MM.1S (cell line): Measurements from ENCODE around the gene BCHE.

Experiments
- DNase-seq: peaks from one replicate; pipeline ENCODE4 v3.0.0-alpha.2; 2015
- H2AFZ ChIP-seq: fragments of 300-600 bp; sonication (generic); 2 replicates; pipeline ENCODE4 v1.6.0; 2016; ENCODE audit warnings: antibody characterized with exemption, low read length
- H3F3A ChIP-seq: fragments of 300-600 bp; sonication (generic); 2 replicates; pipeline ENCODE4 v1.6.1; 2016; ENCODE audit warnings: mild to moderate bottlenecking, antibody characterized with exemption, low read length, moderate library complexity, mixed read lengths; ENCODE audit not compliant: insufficient read depth
- H3K27ac ChIP-seq: fragments of 300-600 bp; sonication (generic); 2 replicates; pipeline ENCODE4 v1.5.1; 2016; ENCODE audit warnings: mild to moderate bottlenecking, low read length
- H3K27me3 ChIP-seq: fragments of 300-600 bp; sonication (generic); replicated peaks from 2 replicates; pipeline ENCODE4 v1.6.0; 2016; ENCODE audit warnings: low read length; ENCODE audit not compliant: insufficient read depth
- H3K36me3 ChIP-seq: fragments of 300-600 bp; sonication (generic); replicated peaks from 2 replicates; pipeline ENCODE4 v1.6.1; 2016; ENCODE audit warnings: mild to moderate bottlenecking, low read length, mixed read lengths; ENCODE audit not compliant: insufficient read depth
- H3K4me1 ChIP-seq: fragments of 300-600 bp; sonication (generic); 2 replicates; pipeline ENCODE4 v1.6.1; 2016; ENCODE audit warnings: low read length, mixed read lengths
- H3K4me2 ChIP-seq: fragments of 300-600 bp; sonication (generic); 2 replicates; pipeline ENCODE4 v1.6.0; 2016; ENCODE audit warnings: low read depth, low read length
- H3K4me3 ChIP-seq: fragments of 300-600 bp; sonication (generic); 2 replicates; pipeline ENCODE4 v1.5.1; 2016; ENCODE audit warnings: low read length, mixed read lengths
- H3K79me2 ChIP-seq: fragments of 300-600 bp; sonication (generic); 2 replicates; pipeline ENCODE4 v1.6.1; 2016; ENCODE audit warnings: mixed run types, low read length, mixed read lengths
- H3K9ac ChIP-seq: fragments of 300-600 bp; sonication (generic); 2 replicates; pipeline ENCODE4 v1.6.1; 2016; ENCODE audit warnings: low read length, mixed read lengths
- H3K9me2 ChIP-seq: fragments of 300-600 bp; sonication (generic); replicated peaks from 2 replicates; pipeline ENCODE4 v1.6.1; 2016; ENCODE audit warnings: mild to moderate bottlenecking, low read length, mixed read lengths; ENCODE audit not compliant: insufficient read depth
- H3K9me3 ChIP-seq: fragments of 300-600 bp; sonication (generic); replicated peaks from 2 replicates; pipeline ENCODE4 v1.6.1; 2016; ENCODE audit warnings: mild to moderate bottlenecking, low read length, mixed read lengths; ENCODE audit not compliant: insufficient read depth
- H4K20me1 ChIP-seq: fragments of 300-600 bp; sonication (generic); 2 replicates; pipeline ENCODE4 v1.6.1; 2016; ENCODE audit warnings: mild to moderate bottlenecking, low read length, moderate library complexity, mixed read lengths; ENCODE audit not compliant: insufficient read depth
- CTCF ChIP-seq: fragments of 300-600 bp; sonication (generic); IDR thresholded peaks from 2 replicates; pipeline ENCODE4 v1.5.1; 2016; ENCODE audit warnings: antibody characterized with exemption, low read length, mixed read lengths
- EZH2 ChIP-seq: fragments of 300-600 bp; sonication (generic); optimal IDR thresholded peaks from 2 replicates; pipeline ENCODE3; 2017; ENCODE audit warnings: low read depth, mild to moderate bottlenecking, antibody characterized with exemption, low read length, mixed read lengths
- EZH2phosphoT487 ChIP-seq: fragments of 300-600 bp; sonication (generic); IDR thresholded peaks from 2 replicates; pipeline ENCODE4 v1.6.1; 2018; ENCODE audit warnings: antibody characterized with exemption, low read length

BCHE gene

GRCh38 chr3:165855581-165855980 is 18.4 kb upstream of the BCHE start:
- no peaks in the 10 kb centered on the region for H3K27me3 ChIP-seq
- no peak overlapping the region for H3K27ac ChIP-seq
- no peaks in the 10 kb centered on the region for H3K36me3 ChIP-seq
- no peaks in the 10 kb centered on the region for H3K9me3 ChIP-seq
- TF ChIP-seq CTCF (no peak), EZH2 (no peak), EZH2phosphoT487 (no peak)
- H3K79me2 ChIP-seq, result no peaks in the 10 kb centered on the region
- no peak overlapping the region for H2AFZ ChIP-seq
- no peaks in the 10 kb centered on the region for H3F3A ChIP-seq
- no peak overlapping the region for H3K9ac ChIP-seq
- H4K20me1 ChIP-seq, result no peaks in the 10 kb centered on the region
- H3K4me3 ChIP-seq, result no peak overlapping the region
- H3K9me2 ChIP-seq, result no peaks in the 10 kb centered on the region
- H3K4me1 ChIP-seq, result no peaks in the 10 kb centered on the region
- H3K4me2 ChIP-seq, result no peak overlapping the region
- no peak for DNase-seq

GRCh38 chr3:165854696-165855095 is 17.5 kb upstream of the BCHE start:
- TF ChIP-seq EZH2phosphoT487 (no peak), CTCF (peak; percentile 75)
- H4K20me1 ChIP-seq, result no peaks in the 10 kb centered on the region
- H3K27me3 ChIP-seq, result no peaks in the 10 kb centered on the region
- no peaks in the 10 kb centered on the region for H3K9me3 ChIP-seq
- H3F3A ChIP-seq, result no peaks in the 10 kb centered on the region
- H3K4me3 ChIP-seq, result no peak overlapping the region
- no peak overlapping the region for H3K27ac ChIP-seq
- no peaks in the 10 kb centered on the region for H3K79me2 ChIP-seq
- no peak overlapping the region for H3K4me2 ChIP-seq
- no peak overlapping the region for H2AFZ ChIP-seq
- no peaks in the 10 kb centered on the region for H3K4me1 ChIP-seq
- H3K9me2 ChIP-seq, result no peaks in the 10 kb centered on the region
- H3K9ac ChIP-seq, result no peak overlapping the region
- H3K36me3 ChIP-seq, result no peaks in the 10 kb centered on the region
- peak; percentile 64 for DNase-seq

GRCh38 chr3:165852711-165853110 is 15.5 kb upstream of the BCHE start:
- H3K9me3 ChIP-seq, result no peaks in the 10 kb centered on the region
- no peaks in the 10 kb centered on the region for H3K9me2 ChIP-seq
- H3K79me2 ChIP-seq, result no peaks in the 10 kb centered on the region
- no peaks in the 10 kb centered on the region for H3K27me3 ChIP-seq
- H3K4me3 ChIP-seq, result no peak overlapping the region
- no peaks in the 10 kb centered on the region for H4K20me1 ChIP-seq
- DNase-seq, result no peak
- no peaks in the 10 kb centered on the region for H3F3A ChIP-seq
- H3K4me1 ChIP-seq, result no peaks in the 10 kb centered on the region
- H3K4me2 ChIP-seq, result no peak overlapping the region
- H3K9ac ChIP-seq, result no peak overlapping the region
- TF ChIP-seq CTCF (no peak), EZH2phosphoT487 (no peak), EZH2 (no peak)
- no peak overlapping the region for H3K27ac ChIP-seq
- H3K36me3 ChIP-seq, result no peaks in the 10 kb centered on the region
- no peak overlapping the region for H2AFZ ChIP-seq

GRCh38 chr3:165852191-165852590 is 15.0 kb upstream of the BCHE start:
- no peaks in the 10 kb centered on the region for H3K27me3 ChIP-seq
- no peaks in the 10 kb centered on the region for H3K9me3 ChIP-seq
- H2AFZ ChIP-seq, result no peak overlapping the region
- no peaks in the 10 kb centered on the region for H3K9me2 ChIP-seq
- no peaks in the 10 kb centered on the region for H3K79me2 ChIP-seq
- no peaks in the 10 kb centered on the region for H4K20me1 ChIP-seq
- H3K36me3 ChIP-seq, result no peaks in the 10 kb centered on the region
- no peak for TF ChIP-seq EZH2phosphoT487
- TF ChIP-seq EZH2, result no peak
- TF ChIP-seq CTCF, result no peak
- H3K4me2 ChIP-seq, result no peak overlapping the region
- no peaks in the 10 kb centered on the region for H3K4me1 ChIP-seq
- no peak overlapping the region for H3K4me3 ChIP-seq
- no peak for DNase-seq
- H3F3A ChIP-seq, result no peaks in the 10 kb centered on the region
- no peak overlapping the region for H3K27ac ChIP-seq
- H3K9ac ChIP-seq, result no peak overlapping the region
